SU-DHL-6 (cell line): ENCODE results near the gene DDX10.

Source experiments
- EZH2phosphoT487 ChIP-seq: fragments of 200-600 bp; sonication (generic), shearing (Covaris generic); conservative IDR thresholded peaks from 2 replicates; pipeline ENCODE4 v1.6.1; 2018; ENCODE audit warnings: mild to moderate bottlenecking, antibody characterized with exemption, low read length, moderate library complexity, mixed read lengths
- TF ChIP-seq, protein P1 (sequence below): fragments of 200-600 bp; sonication (generic); IDR thresholded peaks from one replicate; pipeline ENCODE4 v1.5.1; 2017; ENCODE audit warnings: antibody characterized with exemption, mild to moderate bottlenecking, low read length, moderate library complexity; ENCODE audit not compliant: insufficient read depth, poor library complexity, severe bottlenecking

DNA sequence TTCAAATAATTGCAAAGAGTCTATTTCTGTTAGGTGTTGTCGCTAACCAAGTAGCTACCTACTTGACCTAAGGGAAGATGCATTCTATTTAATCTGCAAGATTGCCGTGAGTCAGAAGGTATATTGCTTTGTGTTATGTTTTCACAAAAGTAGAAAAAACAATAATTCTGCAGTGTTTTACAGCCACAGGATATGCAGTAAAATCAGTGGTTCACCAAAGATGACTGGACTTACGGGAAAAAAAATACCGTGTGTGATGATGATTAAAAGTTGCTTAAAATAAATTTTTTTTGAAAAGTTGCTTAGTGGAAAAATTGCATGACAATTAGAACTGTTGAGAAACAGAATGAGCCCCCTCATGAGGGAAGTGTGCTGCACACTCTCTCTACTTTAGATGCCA is 209.1 kb downstream of the DDX10 start:
- TF ChIP-seq, protein P1, sequence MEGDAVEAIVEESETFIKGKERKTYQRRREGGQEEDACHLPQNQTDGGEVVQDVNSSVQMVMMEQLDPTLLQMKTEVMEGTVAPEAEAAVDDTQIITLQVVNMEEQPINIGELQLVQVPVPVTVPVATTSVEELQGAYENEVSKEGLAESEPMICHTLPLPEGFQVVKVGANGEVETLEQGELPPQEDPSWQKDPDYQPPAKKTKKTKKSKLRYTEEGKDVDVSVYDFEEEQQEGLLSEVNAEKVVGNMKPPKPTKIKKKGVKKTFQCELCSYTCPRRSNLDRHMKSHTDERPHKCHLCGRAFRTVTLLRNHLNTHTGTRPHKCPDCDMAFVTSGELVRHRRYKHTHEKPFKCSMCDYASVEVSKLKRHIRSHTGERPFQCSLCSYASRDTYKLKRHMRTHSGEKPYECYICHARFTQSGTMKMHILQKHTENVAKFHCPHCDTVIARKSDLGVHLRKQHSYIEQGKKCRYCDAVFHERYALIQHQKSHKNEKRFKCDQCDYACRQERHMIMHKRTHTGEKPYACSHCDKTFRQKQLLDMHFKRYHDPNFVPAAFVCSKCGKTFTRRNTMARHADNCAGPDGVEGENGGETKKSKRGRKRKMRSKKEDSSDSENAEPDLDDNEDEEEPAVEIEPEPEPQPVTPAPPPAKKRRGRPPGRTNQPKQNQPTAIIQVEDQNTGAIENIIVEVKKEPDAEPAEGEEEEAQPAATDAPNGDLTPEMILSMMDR = no peak
- TF ChIP-seq EZH2phosphoT487 = no peak
